NCI-H82 treated with DMSO at 0.1 percent for 48 hours (cell line): ENCODE data around the gene AOPEP.
"Not testable (repeated sequence)": the region's sequence is repeated elsewhere in the genome, so short reads cannot be mapped to it uniquely, and the experiment has no call there.

Experiments
- DNase-seq: peaks from one replicate; lab custom pipeline; 2025; ENCODE audit not compliant: unreplicated experiment; lab: John Stamatoyannopoulos, UW

The AOPEP gene

GRCh38 chr9:94812343-94812742, 85.8 kb downstream of the AOPEP start:
- DNase-seq = no peak

- no peak for DNase-seq
These were observed 86.9 kb downstream of the AOPEP start for GRCh38 chr9:94813379-94813778.

GRCh38 chr9:94817291-94818177, 91.0 kb downstream of the AOPEP start:
- DNase-seq = no peak

- no peak for DNase-seq
These were observed 91.7 kb downstream of the AOPEP start for GRCh38 chr9:94818178-94818541.

GRCh38 chr9:94819161-94819687, 92.7 kb downstream of the AOPEP start:
- no peak for DNase-seq

- no peak for DNase-seq
These were observed 94.8 kb downstream of the AOPEP start for GRCh38 chr9:94821098-94821887.

GRCh38 chr9:94822273-94822672, 95.8 kb downstream of the AOPEP start:
- DNase-seq = no peak

GRCh38 chr9:94823710-94824109, 97.2 kb downstream of the AOPEP start:
- no peak for DNase-seq

- DNase-seq = no peak
These were observed 97.9 kb downstream of the AOPEP start for GRCh38 chr9:94824411-94824810.

GRCh38 chr9:94824913-94825610, 98.6 kb downstream of the AOPEP start:
- DNase-seq = no peak

GRCh38 chr9:94825611-94825958, 99.1 kb downstream of the AOPEP start:
- DNase-seq = no peak

GRCh38 chr9:94826044-94826443, 99.5 kb downstream of the AOPEP start:
- no peak for DNase-seq

- no peak for DNase-seq
These were observed 100.3 kb downstream of the AOPEP start for GRCh38 chr9:94826644-94827410.

- no peak for DNase-seq
These were observed 101.2 kb downstream of the AOPEP start for GRCh38 chr9:94827584-94828304.

GRCh38 chr9:94829380-94830070, 103.0 kb downstream of the AOPEP start:
- DNase-seq = no peak

GRCh38 chr9:94830071-94830604, 103.6 kb downstream of the AOPEP start:
- DNase-seq = not testable (repeated sequence)

- no peak for DNase-seq
These were observed 107.3 kb downstream of the AOPEP start for GRCh38 chr9:94833802-94834201.

GRCh38 chr9:94837404-94837803, 110.9 kb downstream of the AOPEP start:
- DNase-seq = no peak

- DNase-seq = no peak
These were observed 112.9 kb downstream of the AOPEP start for GRCh38 chr9:94839398-94839797.
